OCI-LY3 (cell line): Measurements from ENCODE around the gene NPC2.

ENCODE experiments used
- H2AFZ ChIP-seq: fragments of 200-600, 300-600 bp; shearing (Covaris generic); 2 replicates; pipeline ENCODE4 v1.6.0; 2014; ENCODE audit warnings: antibody characterized with exemption, low read depth, low read length
- H3K27ac ChIP-seq: fragments of 200-600, 300-600 bp; sonication (generic); 2 replicates; pipeline ENCODE4 v1.5.1; 2014; ENCODE audit warnings: mild to moderate bottlenecking, low read length, moderate library complexity, mixed read lengths
- H3K27me3 ChIP-seq: fragments of 200-600, 300-600 bp; sonication (generic); 2 replicates; pipeline ENCODE4 v1.6.1; 2014; ENCODE audit warnings: low read depth, low read length, mixed read lengths
- H3K36me3 ChIP-seq: fragments of 200-600, 300-600 bp; sonication (generic); replicated peaks from 2 replicates; pipeline ENCODE3; 2014; ENCODE audit warnings: low read depth, low read length, mixed read lengths
- H3K4me1 ChIP-seq: fragments of 300-600, 200-600 bp; sonication (generic); 2 replicates; pipeline ENCODE4 v1.6.1; 2014; ENCODE audit warnings: low read length, mixed read lengths
- H3K4me2 ChIP-seq: fragments of 200-600, 300-600 bp; sonication (generic); 2 replicates; pipeline ENCODE4 v1.6.1; 2014; ENCODE audit warnings: low read length, mixed read lengths
- H3K4me3 ChIP-seq: fragments of 300-600, 200-600 bp; sonication (generic); 2 replicates; pipeline ENCODE4 v1.5.1; 2014; ENCODE audit warnings: antibody characterized with exemption, mild to moderate bottlenecking, low read length, moderate library complexity
- H3K79me2 ChIP-seq: fragments of 300-600, 200-600 bp; shearing (Covaris generic); 2 replicates; pipeline ENCODE4 v1.6.1; 2014; ENCODE audit warnings: mild to moderate bottlenecking, low read length, mixed read lengths
- H3K9ac ChIP-seq: fragments of 300-600, 200-600 bp; shearing (Covaris generic); 2 replicates; pipeline ENCODE4 v1.6.0; 2014; ENCODE audit warnings: mild to moderate bottlenecking, low read length, moderate library complexity
- H3K9me3 ChIP-seq: fragments of 200-600, 300-600 bp; shearing (Covaris generic); 2 replicates; pipeline ENCODE4 v1.6.1; 2014; ENCODE audit warnings: low read length, mixed read lengths; ENCODE audit not compliant: insufficient read depth
- H4K20me1 ChIP-seq: fragments of 200-600, 300-600 bp; sonication (generic); 2 replicates; pipeline ENCODE4 v1.6.1; 2016; ENCODE audit warnings: low read length, mixed read lengths; ENCODE audit not compliant: insufficient read depth
- CTCF ChIP-seq: fragments of 200-600, 300-600 bp; sonication (generic); IDR thresholded peaks from 2 replicates; pipeline ENCODE4 v1.5.1; 2014; ENCODE audit warnings: antibody characterized with exemption, low read length, low read depth
- EZH2phosphoT487 ChIP-seq: fragments of 200-600 bp; shearing (Covaris generic); IDR thresholded peaks from 2 replicates; pipeline ENCODE4 v1.6.1; 2018; ENCODE audit warnings: antibody characterized with exemption, mixed run types, low read depth

The NPC2 gene

GRCh38 chr14:74521756-74522155 lies 28.7 kb upstream of the NPC2 start:
- Histone ChIP-seq H3K9me3 (no peaks in the 10 kb centered on the region), H3K36me3 (no peaks in the 10 kb centered on the region), H3K4me2 (no peak overlapping the region), H3K4me1 (peaks cover 11% of the 10 kb centered on the region), H3K9ac (no peak overlapping the region), H3K27ac (no peak overlapping the region), H4K20me1 (no peaks in the 10 kb centered on the region), H3K79me2 (no peaks in the 10 kb centered on the region), H3K27me3 (peaks cover 52% of the 10 kb centered on the region), H2AFZ (no peak overlapping the region), H3K4me3 (no peak overlapping the region)
- TF ChIP-seq CTCF (no peak), EZH2phosphoT487 (no peak)

- Histone ChIP-seq H3K27me3 (peaks cover 36% of the 10 kb centered on the region), H3K4me1 (no peaks in the 10 kb centered on the region), H2AFZ (no peak overlapping the region), H4K20me1 (no peaks in the 10 kb centered on the region), H3K79me2 (no peaks in the 10 kb centered on the region), H3K9me3 (no peaks in the 10 kb centered on the region), H3K9ac (no peak overlapping the region), H3K27ac (no peak overlapping the region), H3K36me3 (no peaks in the 10 kb centered on the region), H3K4me2 (no peak overlapping the region), H3K4me3 (no peak overlapping the region)
- no peak for TF ChIP-seq CTCF
- no peak for TF ChIP-seq EZH2phosphoT487
Observed at GRCh38 chr14:74519316-74520074, 26.4 kb upstream of the NPC2 start.

GRCh38 chr14:74518221-74518620 lies 25.1 kb upstream of the NPC2 start:
- H3K36me3 ChIP-seq = no peaks in the 10 kb centered on the region
- no peak overlapping the region for H2AFZ ChIP-seq
- no peak overlapping the region for H3K27ac ChIP-seq
- H3K27me3 ChIP-seq = peaks cover 25% of the 10 kb centered on the region
- no peaks in the 10 kb centered on the region for H3K9me3 ChIP-seq
- no peak overlapping the region for H3K9ac ChIP-seq
- no peaks in the 10 kb centered on the region for H3K4me1 ChIP-seq
- H3K4me3 ChIP-seq = no peak overlapping the region
- TF ChIP-seq EZH2phosphoT487 (no peak), CTCF (no peak)
- H3K4me2 ChIP-seq = no peak overlapping the region
- no peaks in the 10 kb centered on the region for H3K79me2 ChIP-seq
- H4K20me1 ChIP-seq = no peaks in the 10 kb centered on the region

GRCh38 chr14:74517731-74518130 lies 24.6 kb upstream of the NPC2 start:
- Histone ChIP-seq H4K20me1 (no peaks in the 10 kb centered on the region), H3K27ac (no peak overlapping the region), H3K4me2 (no peak overlapping the region), H3K27me3 (peaks cover 28% of the 10 kb centered on the region), H2AFZ (no peak overlapping the region), H3K9me3 (no peaks in the 10 kb centered on the region), H3K4me1 (no peaks in the 10 kb centered on the region), H3K79me2 (no peaks in the 10 kb centered on the region), H3K36me3 (no peaks in the 10 kb centered on the region), H3K9ac (no peak overlapping the region), H3K4me3 (no peak overlapping the region)
- TF ChIP-seq EZH2phosphoT487 = no peak
- no peak for TF ChIP-seq CTCF
